Measurements from ENCODE around the gene LSAMP. TPM values are rescaled to one million over a fixed set of nuclear protein-coding genes. Genes with fewer than 3 reads are reported as not detected.

The LSAMP gene
- total and polyA plus RNA-seq, 2 of the 13 experiments (the other 11 are each of a cell fraction or from before 2014, with no cell fraction given), result not detected

GRCh38 chr3:115823083-115823482 is 622.2 kb downstream of the LSAMP start (continued):
- TF ChIP-seq ZNF646 (CRISPR knock-in tag; IDR thresholded peaks at IDR 0.05) (no peak), CHD4 (IDR thresholded peaks at IDR 0.05; ENCODE audit: borderline replicate concordance, low read length) (0 out of 2 replicates have a peak, but pooled peaks have one; percentile 8), ZNF263 (CRISPR knock-in tag; IDR thresholded peaks at IDR 0.05) (peak; percentile 82), ZMYM4 (CRISPR knock-in tag; IDR thresholded peaks at IDR 0.05) (0 out of 2 replicates have a peak, but pooled peaks have one; percentile 15), ZBTB38 (CRISPR knock-in tag; IDR thresholded peaks at IDR 0.05) (no peak), HNF1B (CRISPR knock-in tag; IDR thresholded peaks at IDR 0.05) (no peak), E2F5 (CRISPR knock-in tag; conservative IDR thresholded peaks at IDR 0.05) (no peak), SNAPC5 (CRISPR knock-in tag; IDR thresholded peaks at IDR 0.05; ENCODE audit: borderline replicate concordance) (no peak), PHB2 (IDR thresholded peaks at IDR 0.05; ENCODE audit: partially characterized antibody) (no peak)

Measured in HepG2 (cell line).